ENCODE results near the gene CCIN.
A peak's percentile ranks its signal among the peaks of the same experiment; 100 is the strongest.
"Not testable (repeated sequence)": the region's sequence is repeated elsewhere in the genome, so short reads cannot be mapped to it uniquely, and the experiment has no call there.

Gene CCIN

DNA sequence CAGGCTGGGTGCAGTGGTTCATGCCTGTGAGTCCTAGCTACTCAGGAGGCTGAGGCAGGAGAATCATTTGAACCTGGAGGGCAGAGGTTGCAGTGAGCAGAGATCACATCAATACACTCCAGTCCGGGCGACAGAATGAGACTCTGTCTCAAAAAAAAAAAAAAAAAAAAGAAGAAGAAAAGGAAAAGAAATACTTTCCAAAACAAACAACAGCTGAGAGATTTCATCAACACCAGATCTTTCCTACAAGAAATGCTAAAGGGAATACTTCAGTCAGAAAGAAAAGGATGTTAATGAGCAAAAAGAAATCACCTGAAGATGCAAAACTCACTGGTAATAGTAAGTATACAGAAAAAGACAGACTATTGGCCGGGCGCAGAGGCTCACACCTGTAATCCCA is 8.4 kb downstream of the CCIN start:
- TF ChIP-seq POLR2AphosphoS5 (IDR thresholded peaks at IDR 0.05; ENCODE audit: low read depth, low read length) (no peak), TAF1 (IDR thresholded peaks at IDR 0.05; ENCODE audit: borderline replicate concordance, low read depth, low read length) (no peak), POLR2A (IDR thresholded peaks at IDR 0.05; ENCODE audit: low read depth, low read length) (no peak)
- DNase-seq (ENCODE audit: insufficient read length) (no peak), FAIRE-seq (no peak)

DNA sequence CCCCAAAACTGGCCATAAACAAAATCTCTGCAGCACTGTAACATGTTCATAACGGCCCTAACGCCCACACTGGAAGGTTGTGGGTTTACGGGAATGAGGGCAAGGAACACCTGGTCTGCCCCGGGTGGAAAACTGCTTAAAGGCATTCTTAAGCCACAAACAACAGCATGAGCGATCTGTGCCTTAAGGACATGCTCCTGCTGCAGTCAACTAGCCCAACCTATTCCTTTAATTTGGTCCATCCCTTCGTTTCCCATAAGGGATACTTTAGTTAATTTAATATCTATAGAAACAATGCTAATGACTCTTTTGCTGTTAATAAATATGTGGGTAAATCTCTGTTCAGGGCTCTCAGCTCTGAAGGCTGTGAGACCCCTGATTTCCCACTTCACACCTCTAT is 11.1 kb downstream of the CCIN start:
- DNase-seq (ENCODE audit: insufficient read length); FAIRE-seq: not testable (repeated sequence)

DNA sequence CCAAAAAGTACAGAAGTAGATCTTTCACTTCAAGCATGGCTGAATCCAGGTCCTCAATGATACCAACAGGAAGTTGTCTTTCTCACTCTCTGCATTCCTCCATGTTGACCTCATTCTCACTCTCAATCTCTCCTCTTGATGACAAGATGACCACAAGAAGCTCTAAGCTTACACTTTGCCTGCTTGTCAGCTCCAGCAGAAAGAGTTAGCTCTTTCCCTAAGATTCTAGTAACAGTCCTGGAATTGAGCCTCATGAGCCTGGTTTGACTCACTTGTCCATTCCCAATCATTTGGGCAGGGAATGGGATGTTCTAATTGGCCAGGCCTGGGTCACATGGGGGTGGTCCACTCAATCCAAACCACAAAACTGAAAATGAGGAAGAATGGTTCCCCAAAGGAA is 18.2 kb downstream of the CCIN start:
- TF ChIP-seq POLR2AphosphoS5 (IDR thresholded peaks at IDR 0.05; ENCODE audit: low read depth, low read length) (no peak), POLR2A (IDR thresholded peaks at IDR 0.05; ENCODE audit: low read depth, low read length) (no peak), TAF1 (IDR thresholded peaks at IDR 0.05; ENCODE audit: borderline replicate concordance, low read depth, low read length) (no peak)
- no peak for DNase-seq (ENCODE audit: insufficient read length)
- no peak for FAIRE-seq

DNA sequence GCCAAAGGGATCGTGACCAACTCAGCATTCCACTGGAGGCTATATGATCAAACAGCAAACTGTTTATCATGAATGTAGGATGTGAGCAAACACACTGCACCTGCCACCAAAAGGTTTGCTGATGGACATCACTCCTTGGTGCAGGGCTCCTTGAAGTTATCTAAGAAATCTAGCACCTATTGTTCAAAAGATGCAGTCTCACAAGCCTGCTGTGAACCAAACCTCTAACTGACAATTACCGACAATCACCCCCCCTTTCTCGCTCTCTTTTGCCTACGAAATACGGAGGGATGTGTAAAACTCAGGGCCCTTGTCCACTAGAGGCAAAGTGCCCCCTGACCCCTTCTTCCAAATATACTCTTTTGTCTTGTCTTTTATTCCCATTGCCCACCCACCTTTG is 19.0 kb downstream of the CCIN start:
- FAIRE-seq (no peak), DNase-seq (ENCODE audit: insufficient read length) (no peak)
- TF ChIP-seq POLR2A (IDR thresholded peaks at IDR 0.05; ENCODE audit: low read depth, low read length) (no peak), POLR2AphosphoS5 (IDR thresholded peaks at IDR 0.05; ENCODE audit: low read depth, low read length) (no peak), TAF1 (IDR thresholded peaks at IDR 0.05; ENCODE audit: borderline replicate concordance, low read depth, low read length) (no peak)

DNA sequence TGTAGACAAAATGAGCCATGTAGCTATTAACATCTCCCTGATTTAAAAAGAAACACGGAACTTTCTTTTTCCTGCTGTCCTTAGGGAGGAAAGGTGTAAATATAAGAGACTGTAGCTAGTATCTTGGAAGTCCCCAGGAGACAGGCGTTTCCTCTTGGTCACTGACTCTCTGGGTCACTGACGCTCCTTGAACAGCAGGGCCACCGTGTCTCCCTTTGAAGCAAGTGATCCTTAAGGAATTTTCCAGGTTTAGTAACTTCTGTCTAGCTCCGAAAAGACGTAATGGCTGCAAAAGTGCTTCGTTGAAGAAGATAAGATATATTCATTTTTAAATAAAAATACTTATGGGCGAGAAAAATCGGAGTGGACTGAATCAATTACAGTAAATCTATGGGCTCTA is 20.8 kb downstream of the CCIN start:
- DNase-seq (ENCODE audit: insufficient read length) (no peak), FAIRE-seq (no peak)
- no peak for TF ChIP-seq TAF1 (IDR thresholded peaks at IDR 0.05; ENCODE audit: borderline replicate concordance, low read depth, low read length)
- TF ChIP-seq POLR2A (IDR thresholded peaks at IDR 0.05; ENCODE audit: low read depth, low read length) = no peak
- no peak for TF ChIP-seq POLR2AphosphoS5 (IDR thresholded peaks at IDR 0.05; ENCODE audit: low read depth, low read length)

DNA sequence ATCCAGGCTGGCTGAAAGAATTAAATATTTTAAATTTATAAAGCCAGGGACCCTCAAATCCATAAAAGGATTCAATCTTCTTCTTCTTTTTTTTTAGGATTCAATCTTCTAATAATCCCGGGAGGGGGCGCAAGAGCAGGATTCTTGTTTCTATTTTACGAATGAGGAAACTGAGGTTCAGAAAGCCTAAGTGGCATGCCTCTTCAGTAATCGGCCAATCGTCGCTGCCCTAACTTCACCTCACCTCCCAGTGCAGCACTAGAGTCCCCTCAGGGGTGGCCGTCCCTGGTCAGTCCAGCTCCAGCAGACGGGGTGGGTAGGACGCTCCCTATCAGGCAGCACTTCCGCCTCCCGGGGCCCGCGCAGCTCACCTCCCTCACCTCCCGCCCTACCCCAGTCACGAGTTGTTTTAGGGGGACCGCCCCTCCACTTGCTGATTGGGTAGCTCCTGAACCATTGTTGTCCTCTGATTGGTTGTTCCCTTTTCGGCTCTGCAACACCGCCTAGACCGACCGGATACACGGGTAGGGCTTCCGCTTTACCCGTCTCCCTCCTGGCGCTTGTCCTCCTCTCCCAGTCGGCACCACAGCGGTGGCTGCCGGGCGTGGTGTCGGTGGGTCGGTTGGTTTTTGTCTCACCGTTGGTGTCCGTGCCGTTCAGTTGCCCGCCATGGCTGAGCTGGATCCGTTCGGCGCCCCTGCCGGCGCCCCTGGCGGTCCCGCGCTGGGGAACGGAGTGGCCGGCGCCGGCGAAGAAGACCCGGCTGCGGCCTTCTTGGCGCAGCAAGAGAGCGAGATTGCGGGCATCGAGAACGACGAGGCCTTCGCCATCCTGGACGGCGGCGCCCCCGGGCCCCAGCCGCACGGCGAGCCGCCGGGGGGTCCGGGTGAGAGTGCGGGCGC is 21.5 kb downstream of the CCIN start, which contains the start of gene CLTA:
CLTA (plus strand) TSS at position 534 of the 902 bp plus-strand sequence; CDS start at position 670, 136 bp downstream.
- FAIRE-seq (peak; percentile 98), DNase-seq (ENCODE audit: insufficient read length) (peak; percentile 94)
- TF ChIP-seq POLR2AphosphoS5 (IDR thresholded peaks at IDR 0.05; ENCODE audit: low read depth, low read length) (peak; percentile 99), POLR2A (IDR thresholded peaks at IDR 0.05; ENCODE audit: low read depth, low read length) (peak; percentile 99), TAF1 (IDR thresholded peaks at IDR 0.05; ENCODE audit: borderline replicate concordance, low read depth, low read length) (peak; percentile 91)

DNA sequence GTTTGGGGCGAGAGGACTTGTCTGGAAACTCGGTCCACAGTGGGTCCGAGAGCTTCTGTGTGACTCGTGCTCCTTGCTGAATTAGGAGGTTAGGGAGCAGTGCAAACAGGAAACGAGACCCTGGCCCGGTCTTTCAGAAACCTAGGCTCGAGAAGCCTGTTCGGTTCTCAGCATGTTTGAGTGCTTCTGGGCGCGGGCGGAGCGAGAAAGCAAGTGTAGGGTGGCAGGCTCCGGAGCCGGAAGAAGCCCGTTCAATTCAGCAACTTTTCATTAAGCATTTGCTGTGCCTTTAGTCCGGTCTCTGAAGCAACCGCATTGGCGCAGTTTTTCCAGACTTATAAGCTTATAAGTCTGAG is 22.1 kb downstream of the CCIN start:
- FAIRE-seq = no peak
- TF ChIP-seq POLR2AphosphoS5 (IDR thresholded peaks at IDR 0.05; ENCODE audit: low read depth, low read length) = no peak
- TF ChIP-seq TAF1 (IDR thresholded peaks at IDR 0.05; ENCODE audit: borderline replicate concordance, low read depth, low read length) = no peak
- TF ChIP-seq POLR2A (IDR thresholded peaks at IDR 0.05; ENCODE audit: low read depth, low read length) = no peak
- DNase-seq (ENCODE audit: insufficient read length) = no peak

DNA sequence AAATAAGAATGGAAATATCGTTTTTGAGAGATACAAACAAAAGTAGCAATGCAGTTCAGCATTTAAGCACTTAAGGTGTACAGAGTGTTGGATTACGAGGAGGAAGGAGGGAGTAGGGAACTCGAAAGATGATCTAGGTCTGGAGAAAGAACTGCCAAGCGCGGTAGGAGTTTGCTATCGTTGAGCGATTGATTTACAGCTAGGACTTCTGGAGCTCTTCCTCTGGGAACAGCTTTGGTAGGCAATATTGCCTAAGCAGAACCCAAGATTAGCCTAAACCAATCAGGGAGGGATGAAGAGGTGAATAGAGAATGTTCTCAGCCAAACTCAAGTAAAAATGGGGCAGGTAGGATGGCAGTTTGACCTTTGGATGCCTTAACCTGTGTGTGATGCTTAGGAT is 22.5 kb downstream of the CCIN start:
- FAIRE-seq = no peak
- no peak for TF ChIP-seq TAF1 (IDR thresholded peaks at IDR 0.05; ENCODE audit: borderline replicate concordance, low read depth, low read length)
- TF ChIP-seq POLR2A (IDR thresholded peaks at IDR 0.05; ENCODE audit: low read depth, low read length) = no peak
- no peak; the same call in 1 of the 2 replicates for TF ChIP-seq POLR2AphosphoS5 (IDR thresholded peaks at IDR 0.05; ENCODE audit: low read depth, low read length)
- no peak for DNase-seq (ENCODE audit: insufficient read length)

DNA sequence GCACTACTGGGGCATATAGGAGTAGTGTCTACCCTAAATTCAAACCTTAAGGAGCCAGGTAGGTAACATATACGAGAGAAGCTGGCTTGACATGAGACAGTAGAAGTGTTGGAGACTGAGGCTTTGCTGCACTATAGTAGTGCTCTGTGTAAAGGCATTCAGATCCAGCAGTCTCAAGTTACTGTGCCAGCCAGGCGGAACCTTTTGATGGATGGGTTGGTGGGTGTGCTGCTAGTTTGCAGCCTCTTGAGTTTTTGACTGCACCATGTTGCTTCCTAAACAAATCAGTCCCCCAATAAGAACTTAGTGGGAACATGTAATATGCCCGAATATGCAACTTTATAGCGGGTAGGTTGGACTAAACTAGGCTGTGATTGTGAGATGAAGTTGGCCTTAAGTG is 23.0 kb downstream of the CCIN start:
- no peak for TF ChIP-seq POLR2A (IDR thresholded peaks at IDR 0.05; ENCODE audit: low read depth, low read length)
- no peak for TF ChIP-seq TAF1 (IDR thresholded peaks at IDR 0.05; ENCODE audit: borderline replicate concordance, low read depth, low read length)
- TF ChIP-seq POLR2AphosphoS5 (IDR thresholded peaks at IDR 0.05; ENCODE audit: low read depth, low read length) = no peak
- DNase-seq (ENCODE audit: insufficient read length) (no peak), FAIRE-seq (no peak)

DNA sequence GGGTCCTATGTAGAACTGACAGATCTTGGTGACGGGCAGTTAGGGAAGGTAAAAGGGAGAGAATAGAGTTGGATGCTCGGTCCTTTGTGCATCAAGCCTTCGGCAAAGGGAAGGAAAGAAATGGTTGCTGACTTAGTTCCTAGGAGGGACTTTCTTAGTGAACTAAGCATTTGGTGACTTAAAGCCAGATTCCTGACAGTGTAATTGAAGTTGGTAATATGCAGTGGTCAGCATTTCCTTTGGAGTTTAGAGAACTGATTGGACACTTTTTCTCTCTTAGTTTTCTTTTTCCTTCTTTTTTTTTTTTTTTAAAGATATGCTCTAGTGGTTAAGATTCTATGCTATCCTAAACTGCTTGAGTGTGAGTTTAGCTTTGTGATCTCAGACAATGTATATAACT is 23.8 kb downstream of the CCIN start:
- no peak for TF ChIP-seq POLR2A (IDR thresholded peaks at IDR 0.05; ENCODE audit: low read depth, low read length)
- TF ChIP-seq POLR2AphosphoS5 (IDR thresholded peaks at IDR 0.05; ENCODE audit: low read depth, low read length) = no peak
- no peak for TF ChIP-seq TAF1 (IDR thresholded peaks at IDR 0.05; ENCODE audit: borderline replicate concordance, low read depth, low read length)
- no peak for DNase-seq (ENCODE audit: insufficient read length)
- FAIRE-seq = no peak

DNA sequence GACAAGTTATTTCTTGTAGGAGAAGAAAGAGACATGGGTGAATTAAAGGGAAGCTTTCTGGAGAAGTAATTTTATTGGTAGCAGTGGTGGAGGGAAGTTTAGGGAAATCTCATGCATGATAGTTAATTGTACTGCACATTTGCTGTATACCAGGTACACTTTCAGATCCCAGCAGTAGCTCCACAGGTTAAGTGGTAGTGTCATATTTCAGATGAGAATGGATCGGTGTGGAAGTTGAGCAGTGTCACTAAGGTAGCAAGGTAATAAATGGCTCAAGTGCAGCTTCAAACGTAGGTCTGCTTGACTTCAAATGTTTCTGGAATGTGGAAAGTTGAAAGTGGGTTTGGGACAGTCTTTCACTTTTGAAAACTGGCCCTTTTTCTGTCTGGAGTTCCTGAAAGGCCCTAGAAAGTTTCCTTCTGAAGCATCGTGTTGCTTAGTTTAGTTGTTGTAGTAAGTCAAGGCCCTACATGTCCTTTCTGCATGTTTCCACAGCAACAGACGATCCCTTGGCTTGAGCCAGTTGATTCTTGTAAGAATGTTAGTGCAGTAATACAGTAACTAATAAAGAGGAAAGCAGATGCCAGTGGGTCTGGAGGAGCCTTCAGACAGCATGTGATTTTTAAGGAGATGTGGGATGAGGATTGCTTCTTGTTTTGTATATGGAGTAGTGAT is 25.3 kb downstream of the CCIN start:
- no peak for FAIRE-seq
- DNase-seq (ENCODE audit: insufficient read length) = no peak
- TF ChIP-seq POLR2A (IDR thresholded peaks at IDR 0.05; ENCODE audit: low read depth, low read length) (no peak), POLR2AphosphoS5 (IDR thresholded peaks at IDR 0.05; ENCODE audit: low read depth, low read length) (no peak), TAF1 (IDR thresholded peaks at IDR 0.05; ENCODE audit: borderline replicate concordance, low read depth, low read length) (no peak)

Data from GM12892 (cell line).